ENCODE data around the gene AFF2. TPM values are rescaled to one million over a fixed set of nuclear protein-coding genes. Genes with fewer than 3 reads are reported as not detected.

AFF2 gene
- total RNA-seq, 4 donors from 2014 or later = 2.8 to 25.8 (median 8.6) TPM

GRCh38 chrX:148691456-148691855 lies 191.0 kb downstream of the AFF2 start:
- TF ChIP-seq CTCF (IDR thresholded peaks at IDR 0.05; ENCODE audit: low read depth) = no peak

GRCh38 chrX:148695255-148695654 lies 194.8 kb downstream of the AFF2 start:
- TF ChIP-seq CTCF (IDR thresholded peaks at IDR 0.05; ENCODE audit: low read depth) = no peak

GRCh38 chrX:148698221-148698620 lies 197.8 kb downstream of the AFF2 start:
- no peak for TF ChIP-seq CTCF (IDR thresholded peaks at IDR 0.05; ENCODE audit: low read depth)

GRCh38 chrX:148700021-148700420 lies 199.6 kb downstream of the AFF2 start:
- no peak for TF ChIP-seq CTCF (IDR thresholded peaks at IDR 0.05; ENCODE audit: low read depth)

- no peak for TF ChIP-seq CTCF (IDR thresholded peaks at IDR 0.05; ENCODE audit: low read depth)
Measured at GRCh38 chrX:148713981-148714380, 213.6 kb downstream of the AFF2 start.

GRCh38 chrX:148715361-148715760 lies 214.9 kb downstream of the AFF2 start:
- no peak for TF ChIP-seq CTCF (IDR thresholded peaks at IDR 0.05; ENCODE audit: low read depth)

GRCh38 chrX:148722966-148723365 lies 222.5 kb downstream of the AFF2 start:
- no peak for TF ChIP-seq CTCF (IDR thresholded peaks at IDR 0.05; ENCODE audit: low read depth)
